A673 (cell line): Measurements from ENCODE around the gene TP53I13.

Experiments
- EZH2 ChIP-seq: fragments of 200-600 bp; sonication (generic); IDR thresholded peaks from 2 replicates; pipeline ENCODE4 v1.6.1; 2017; ENCODE audit warnings: borderline replicate concordance, low read depth, mild to moderate bottlenecking, mixed read lengths, antibody characterized with exemption, low read length; ENCODE audit not compliant: poor library complexity, severe bottlenecking
- TF ChIP-seq, protein P1 (sequence below): fragments of 300-800, 200-600 bp; sonication (generic); conservative IDR thresholded peaks from 2 replicates; pipeline ENCODE4 v1.5.1; 2017; ENCODE audit warnings: low read depth, mild to moderate bottlenecking, antibody characterized with exemption, low read length, moderate library complexity, mixed read lengths

DNA sequence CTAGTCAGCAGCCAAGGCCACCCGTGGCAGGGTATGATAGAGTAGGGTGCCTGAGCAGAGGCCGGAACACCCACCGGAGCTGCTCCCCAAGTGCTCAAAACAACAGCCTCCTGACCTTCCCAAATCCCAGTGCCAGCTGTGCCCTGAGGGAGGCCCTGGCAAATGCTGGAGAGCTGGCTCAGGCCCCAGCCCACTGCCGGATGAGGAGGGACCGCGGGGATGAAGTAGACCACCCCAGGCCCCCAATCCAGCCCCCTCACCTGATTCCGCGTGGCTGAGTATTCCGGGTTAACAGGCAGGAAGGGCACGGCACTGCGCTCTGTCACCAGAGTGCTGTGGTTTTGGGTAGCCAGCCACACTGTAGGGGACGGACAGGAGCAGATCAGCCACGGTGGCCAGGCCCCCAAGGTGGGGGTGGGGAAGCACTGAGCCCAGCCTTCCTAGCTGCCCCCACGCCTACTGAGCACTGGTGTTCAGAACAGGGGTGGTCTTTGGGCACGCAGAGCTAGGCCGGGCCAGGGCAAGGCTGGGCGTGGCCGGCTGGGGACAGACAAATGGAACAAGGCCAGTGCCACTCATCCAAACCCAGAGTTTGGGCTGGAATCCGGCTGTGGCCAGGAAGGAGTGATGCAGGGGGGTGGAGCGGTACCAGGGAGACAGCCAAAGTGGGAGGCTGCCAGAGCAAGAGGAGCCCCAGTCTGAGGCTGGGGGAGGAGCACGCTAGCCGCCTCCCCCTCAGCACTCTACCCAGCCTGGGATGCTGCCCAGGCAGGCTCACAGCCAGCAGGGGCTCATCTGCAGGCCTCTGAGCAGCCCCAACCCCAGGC is 9.1 kb downstream of the TP53I13 start:
- TF ChIP-seq, protein P1, sequence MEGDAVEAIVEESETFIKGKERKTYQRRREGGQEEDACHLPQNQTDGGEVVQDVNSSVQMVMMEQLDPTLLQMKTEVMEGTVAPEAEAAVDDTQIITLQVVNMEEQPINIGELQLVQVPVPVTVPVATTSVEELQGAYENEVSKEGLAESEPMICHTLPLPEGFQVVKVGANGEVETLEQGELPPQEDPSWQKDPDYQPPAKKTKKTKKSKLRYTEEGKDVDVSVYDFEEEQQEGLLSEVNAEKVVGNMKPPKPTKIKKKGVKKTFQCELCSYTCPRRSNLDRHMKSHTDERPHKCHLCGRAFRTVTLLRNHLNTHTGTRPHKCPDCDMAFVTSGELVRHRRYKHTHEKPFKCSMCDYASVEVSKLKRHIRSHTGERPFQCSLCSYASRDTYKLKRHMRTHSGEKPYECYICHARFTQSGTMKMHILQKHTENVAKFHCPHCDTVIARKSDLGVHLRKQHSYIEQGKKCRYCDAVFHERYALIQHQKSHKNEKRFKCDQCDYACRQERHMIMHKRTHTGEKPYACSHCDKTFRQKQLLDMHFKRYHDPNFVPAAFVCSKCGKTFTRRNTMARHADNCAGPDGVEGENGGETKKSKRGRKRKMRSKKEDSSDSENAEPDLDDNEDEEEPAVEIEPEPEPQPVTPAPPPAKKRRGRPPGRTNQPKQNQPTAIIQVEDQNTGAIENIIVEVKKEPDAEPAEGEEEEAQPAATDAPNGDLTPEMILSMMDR, result no peak
- no peak for TF ChIP-seq EZH2
